ENCODE data around the gene MAP2K4. TPM values are rescaled to one million over a fixed set of nuclear protein-coding genes. Genes with fewer than 3 reads are reported as not detected.

Gene MAP2K4
- total RNA-seq, 1 donor from 2014 or later = 32.7 TPM

- H3K27me3 Mint-ChIP-seq = no peaks in the 10 kb centered on the region
- no peaks in the 10 kb centered on the region for H3K9me3 Mint-ChIP-seq
- peaks cover 20% of the 10 kb centered on the region for H3K4me1 Mint-ChIP-seq
- intact Hi-C loops (cut with micrococcal nuclease) = no loop called here
- H3K4me3 Mint-ChIP-seq = no peak overlapping the region
- DNase-seq = no peak
- H3K36me3 Mint-ChIP-seq (ENCODE audit: low read depth) = no peaks in the 10 kb centered on the region
- no peak overlapping the region for H3K27ac Mint-ChIP-seq
Measured at GRCh38 chr17:12048843-12049473, 28.3 kb downstream of the MAP2K4 start.

DNA sequence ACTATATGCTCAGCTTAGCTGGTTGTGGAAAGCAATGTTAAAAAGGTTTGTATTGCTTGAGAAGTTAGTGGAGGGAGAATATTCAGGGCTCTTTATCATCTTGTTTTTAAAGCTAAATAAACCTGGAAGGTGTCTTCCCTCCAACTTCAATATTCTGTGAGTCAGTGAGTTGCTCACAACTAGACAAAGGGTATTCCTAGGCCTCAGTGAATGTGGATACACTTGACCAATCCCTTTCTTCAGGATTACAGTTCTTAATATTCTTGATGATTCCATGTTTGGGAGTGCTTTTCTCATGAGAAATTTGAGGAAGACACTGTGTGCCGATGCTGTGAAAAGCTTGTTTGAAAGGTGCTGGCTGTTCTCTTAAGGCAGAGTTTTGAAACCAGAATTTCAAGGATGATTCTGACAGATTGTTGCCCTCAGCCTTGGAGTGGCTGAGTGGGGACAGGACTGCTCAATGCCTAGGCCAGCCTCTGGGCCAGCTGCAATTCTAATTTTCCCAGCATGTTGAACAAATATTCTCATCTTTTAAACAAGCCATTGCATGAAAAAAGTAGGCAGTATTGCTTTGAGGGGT lies 30.1 kb downstream of the MAP2K4 start:
- no peak overlapping the region for H3K4me3 Mint-ChIP-seq
- DNase-seq = no peak
- H3K27me3 Mint-ChIP-seq = no peaks in the 10 kb centered on the region
- peaks cover 1% of the 10 kb centered on the region for H3K36me3 Mint-ChIP-seq (ENCODE audit: low read depth)
- intact Hi-C loops (cut with micrococcal nuclease) = no loop called here
- peaks cover 32% of the 10 kb centered on the region for H3K4me1 Mint-ChIP-seq
- H3K27ac Mint-ChIP-seq = no peak overlapping the region
- H3K9me3 Mint-ChIP-seq = no peaks in the 10 kb centered on the region

- no peaks in the 10 kb centered on the region for H3K27me3 Mint-ChIP-seq
- H3K36me3 Mint-ChIP-seq (ENCODE audit: low read depth) = peaks cover 12% of the 10 kb centered on the region
- peak; percentile 57 for DNase-seq
- H3K9me3 Mint-ChIP-seq = no peaks in the 10 kb centered on the region
- intact Hi-C loops (cut with micrococcal nuclease) = no loop called here
- H3K4me3 Mint-ChIP-seq = peak overlapping the region; percentile 76
- peak overlapping the region; percentile 71 for H3K27ac Mint-ChIP-seq
- H3K4me1 Mint-ChIP-seq = peaks cover 45% of the 10 kb centered on the region
Measured at GRCh38 chr17:12053552-12053951, 32.9 kb downstream of the MAP2K4 start.

- H3K27me3 Mint-ChIP-seq = no peaks in the 10 kb centered on the region
- peaks cover 41% of the 10 kb centered on the region for H3K4me1 Mint-ChIP-seq
- H3K4me3 Mint-ChIP-seq = peak overlapping the region; percentile 26
- H3K36me3 Mint-ChIP-seq (ENCODE audit: low read depth) = peaks cover 19% of the 10 kb centered on the region
- DNase-seq = no peak
- H3K27ac Mint-ChIP-seq = peak overlapping the region; percentile 41
- no peaks in the 10 kb centered on the region for H3K9me3 Mint-ChIP-seq
- intact Hi-C loops (cut with micrococcal nuclease) = loop anchor here (2.0 kb wide), 1 partner anchor 15 kb away; no protein-coding TSS in a partner anchor
Measured at GRCh38 chr17:12055889-12056288, 35.2 kb downstream of the MAP2K4 start.

- no peaks in the 10 kb centered on the region for H3K27me3 Mint-ChIP-seq
- no peak overlapping the region for H3K4me3 Mint-ChIP-seq
- DNase-seq = no peak
- H3K27ac Mint-ChIP-seq = no peak overlapping the region
- peaks cover 39% of the 10 kb centered on the region for H3K4me1 Mint-ChIP-seq
- no peaks in the 10 kb centered on the region for H3K9me3 Mint-ChIP-seq
- H3K36me3 Mint-ChIP-seq (ENCODE audit: low read depth) = peaks cover 26% of the 10 kb centered on the region
- intact Hi-C loops (cut with micrococcal nuclease) = loop anchor here (2.0 kb wide), 1 partner anchor 17 kb away; no protein-coding TSS in a partner anchor
Measured at GRCh38 chr17:12057520-12057919, 36.8 kb downstream of the MAP2K4 start.

- H3K4me3 Mint-ChIP-seq = no peak overlapping the region
- no peak overlapping the region for H3K27ac Mint-ChIP-seq
- intact Hi-C loops (cut with micrococcal nuclease) = no loop called here
Measured at GRCh38 chr17:12058535-12058934, 37.9 kb downstream of the MAP2K4 start.

GRCh38 chr17:12062249-12062648 lies 41.6 kb downstream of the MAP2K4 start:
- Mint-ChIP-seq H3K4me1 (peaks cover 4% of the 10 kb centered on the region), H3K9me3 (peaks cover 5% of the 10 kb centered on the region), H3K27ac (no peak overlapping the region), H3K27me3 (no peaks in the 10 kb centered on the region), H3K36me3 (ENCODE audit: low read depth) (peaks cover 33% of the 10 kb centered on the region), H3K4me3 (no peak overlapping the region)
- no peak for DNase-seq
- intact Hi-C loops (cut with micrococcal nuclease) = no loop called here

More at GRCh38 chr17:12058535-12058934, 37.9 kb downstream of the MAP2K4 start:
- Mint-ChIP-seq H3K27me3 (no peaks in the 10 kb centered on the region), H3K9me3 (no peaks in the 10 kb centered on the region), H3K4me1 (peaks cover 33% of the 10 kb centered on the region), H3K36me3 (ENCODE audit: low read depth) (peaks cover 29% of the 10 kb centered on the region)
- DNase-seq = no peak

- Mint-ChIP-seq H3K27ac (no peak overlapping the region), H3K36me3 (ENCODE audit: low read depth) (peaks cover 26% of the 10 kb centered on the region), H3K9me3 (peaks cover 5% of the 10 kb centered on the region), H3K4me3 (no peak overlapping the region), H3K4me1 (no peaks in the 10 kb centered on the region), H3K27me3 (no peaks in the 10 kb centered on the region)
- DNase-seq = no peak
- intact Hi-C loops (cut with micrococcal nuclease) = no loop called here
Measured at GRCh38 chr17:12064395-12064794, 43.7 kb downstream of the MAP2K4 start.

- Mint-ChIP-seq H3K36me3 (ENCODE audit: low read depth) (peaks cover 15% of the 10 kb centered on the region), H3K4me3 (no peak overlapping the region), H3K27me3 (no peaks in the 10 kb centered on the region), H3K4me1 (no peaks in the 10 kb centered on the region), H3K27ac (no peak overlapping the region), H3K9me3 (peaks cover 5% of the 10 kb centered on the region)
- no peak for DNase-seq
- intact Hi-C loops (cut with micrococcal nuclease) = no loop called here
Measured at GRCh38 chr17:12067485-12067884, 46.8 kb downstream of the MAP2K4 start.

DNA sequence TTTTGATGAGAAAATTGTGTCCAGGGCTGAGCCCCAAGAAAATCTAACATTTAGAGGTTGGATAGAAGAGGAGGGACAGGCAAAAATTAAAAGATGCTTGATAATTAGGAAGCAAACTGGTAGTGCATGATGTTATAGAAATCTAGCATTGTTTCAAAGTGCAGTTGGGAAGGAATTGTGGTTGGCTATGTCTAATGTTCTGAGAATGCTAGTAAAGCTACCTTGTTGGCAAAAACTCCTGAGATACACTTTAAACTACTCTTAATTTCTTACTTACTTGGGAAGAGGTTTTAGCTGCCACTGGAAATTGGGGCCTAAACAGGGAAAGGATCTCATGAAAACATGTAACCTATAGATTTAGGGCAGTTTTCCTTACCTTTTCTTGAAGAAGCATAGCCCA lies 48.3 kb downstream of the MAP2K4 start:
- no peak overlapping the region for H3K27ac Mint-ChIP-seq
- DNase-seq = no peak
- intact Hi-C loops (cut with micrococcal nuclease) = no loop called here
- H3K4me1 Mint-ChIP-seq = no peaks in the 10 kb centered on the region
- H3K4me3 Mint-ChIP-seq = no peak overlapping the region
- H3K27me3 Mint-ChIP-seq = no peaks in the 10 kb centered on the region
- peaks cover 5% of the 10 kb centered on the region for H3K9me3 Mint-ChIP-seq
- H3K36me3 Mint-ChIP-seq (ENCODE audit: low read depth) = peaks cover 16% of the 10 kb centered on the region

GRCh38 chr17:12070561-12070960 lies 49.9 kb downstream of the MAP2K4 start:
- Mint-ChIP-seq H3K9me3 (no peaks in the 10 kb centered on the region), H3K4me1 (no peaks in the 10 kb centered on the region), H3K36me3 (ENCODE audit: low read depth) (peaks cover 14% of the 10 kb centered on the region), H3K27ac (no peak overlapping the region), H3K4me3 (no peak overlapping the region), H3K27me3 (no peaks in the 10 kb centered on the region)
- DNase-seq = no peak
- intact Hi-C loops (cut with micrococcal nuclease) = no loop called here

- Mint-ChIP-seq H3K36me3 (ENCODE audit: low read depth) (peaks cover 36% of the 10 kb centered on the region), H3K4me3 (no peak overlapping the region), H3K27me3 (no peaks in the 10 kb centered on the region), H3K4me1 (peaks cover 3% of the 10 kb centered on the region), H3K9me3 (no peaks in the 10 kb centered on the region), H3K27ac (no peak overlapping the region)
- intact Hi-C loops (cut with micrococcal nuclease) = no loop called here
- no peak for DNase-seq
Measured at GRCh38 chr17:12074346-12074745, 53.7 kb downstream of the MAP2K4 start.

GRCh38 chr17:12077773-12078172 lies 57.1 kb downstream of the MAP2K4 start:
- peaks cover 6% of the 10 kb centered on the region for H3K4me1 Mint-ChIP-seq
- no peaks in the 10 kb centered on the region for H3K27me3 Mint-ChIP-seq
- H3K27ac Mint-ChIP-seq = no peak overlapping the region
- DNase-seq = no peak
- H3K36me3 Mint-ChIP-seq (ENCODE audit: low read depth) = peaks cover 53% of the 10 kb centered on the region
- H3K4me3 Mint-ChIP-seq = no peak overlapping the region
- intact Hi-C loops (cut with micrococcal nuclease) = no loop called here
- no peaks in the 10 kb centered on the region for H3K9me3 Mint-ChIP-seq

- no peak overlapping the region for H3K4me3 Mint-ChIP-seq
- intact Hi-C loops (cut with micrococcal nuclease) = no loop called here
- peak overlapping the region; percentile 6 for H3K27ac Mint-ChIP-seq
- peaks cover 6% of the 10 kb centered on the region for H3K4me1 Mint-ChIP-seq
- H3K36me3 Mint-ChIP-seq (ENCODE audit: low read depth) = peaks cover 48% of the 10 kb centered on the region
- no peaks in the 10 kb centered on the region for H3K9me3 Mint-ChIP-seq
- H3K27me3 Mint-ChIP-seq = no peaks in the 10 kb centered on the region
- DNase-seq = no peak
Measured at GRCh38 chr17:12078791-12079190, 58.1 kb downstream of the MAP2K4 start.

- no peak for DNase-seq
- Mint-ChIP-seq H3K4me3 (no peak overlapping the region), H3K27ac (no peak overlapping the region), H3K9me3 (no peaks in the 10 kb centered on the region), H3K36me3 (ENCODE audit: low read depth) (peaks cover 42% of the 10 kb centered on the region), H3K27me3 (no peaks in the 10 kb centered on the region), H3K4me1 (peaks cover 6% of the 10 kb centered on the region)
- intact Hi-C loops (cut with micrococcal nuclease) = no loop called here
Measured at GRCh38 chr17:12081720-12082119, 61.0 kb downstream of the MAP2K4 start.

All from activated CD4-positive, alpha-beta T cell treated with anti-CD3 and anti-CD28 coated beads, Interleukin-2, amount 10 ng/mL, durations not matched to agents 24 days and 14 days (primary cell).